DOHH2 (cell line): Measurements from ENCODE around the gene PPP1R26.

Experiments used
- H3F3A ChIP-seq: fragments of 200-600 bp; sonication (generic), shearing (Covaris generic); 2 replicates; pipeline ENCODE4 v1.6.0; 2016; ENCODE audit warnings: antibody characterized with exemption, mild to moderate bottlenecking; ENCODE audit not compliant: control insufficient read depth, insufficient read depth
- H3K27ac ChIP-seq: fragments of 200-600 bp; sonication (generic); 2 replicates; pipeline ENCODE4 v1.5.1; 2014; ENCODE audit warnings: low read depth, mild to moderate bottlenecking, low read length, moderate library complexity
- H3K27me3 ChIP-seq: fragments of 200-600 bp; sonication (generic); 2 replicates; pipeline ENCODE4 v1.6.1; 2014; ENCODE audit warnings: mild to moderate bottlenecking, low read length, mixed read lengths; ENCODE audit not compliant: control insufficient read depth
- H3K36me3 ChIP-seq: fragments of 200-600 bp; sonication (generic); 2 replicates; pipeline ENCODE4 v1.6.1; 2014; ENCODE audit warnings: mild to moderate bottlenecking, low read length, moderate library complexity, mixed read lengths; ENCODE audit not compliant: control insufficient read depth
- H3K4me1 ChIP-seq: fragments of 200-600 bp; sonication (generic); 2 replicates; pipeline ENCODE4 v1.6.1; 2014; ENCODE audit warnings: mild to moderate bottlenecking, low read length, mixed read lengths; ENCODE audit not compliant: control insufficient read depth
- H3K4me2 ChIP-seq: fragments of 200-600 bp; sonication (generic); 2 replicates; pipeline ENCODE4 v1.6.0; 2014; ENCODE audit warnings: mild to moderate bottlenecking, low read length, moderate library complexity
- H3K4me3 ChIP-seq: fragments of 200-600 bp; sonication (generic); 2 replicates; pipeline ENCODE4 v1.5.1; 2014; ENCODE audit warnings: mild to moderate bottlenecking, low read length, mixed read lengths
- H3K79me2 ChIP-seq: fragments of 200-600 bp; sonication (generic); 2 replicates; pipeline ENCODE4 v1.6.1; 2014; ENCODE audit warnings: mild to moderate bottlenecking, low read length, mixed read lengths; ENCODE audit not compliant: control insufficient read depth
- H3K9me2 ChIP-seq: fragments of 200-600 bp; sonication (generic); replicated peaks from 2 replicates; pipeline ENCODE4 v1.6.1; 2014; ENCODE audit warnings: mild to moderate bottlenecking, low read length, mixed read lengths; ENCODE audit not compliant: control insufficient read depth
- H3K9me3 ChIP-seq: fragments of 200-600 bp; sonication (generic); 2 replicates; pipeline ENCODE4 v1.6.1; 2014; ENCODE audit warnings: antibody characterized with exemption, low read length, mixed read lengths; ENCODE audit not compliant: control insufficient read depth, insufficient read depth
- H4K20me1 ChIP-seq: fragments of 200-600 bp; sonication (generic); 2 replicates; pipeline ENCODE4 v1.6.0; 2014; ENCODE audit warnings: low read depth, mild to moderate bottlenecking, antibody characterized with exemption, low read length, moderate library complexity; ENCODE audit not compliant: control insufficient read depth, insufficient read depth
- CTCF ChIP-seq: fragments of 200-600 bp; sonication (generic); IDR thresholded peaks from one replicate; pipeline ENCODE4 v1.5.1; 2014; ENCODE audit warnings: antibody characterized with exemption, mild to moderate bottlenecking, low read depth, low read length; ENCODE audit not compliant: poor library complexity, severe bottlenecking
- EZH2phosphoT487 ChIP-seq: fragments of 200-600 bp; sonication (generic); IDR thresholded peaks from 2 replicates; pipeline ENCODE4 v1.6.1; 2017; ENCODE audit warnings: borderline replicate concordance, mild to moderate bottlenecking, antibody characterized with exemption, low read length, moderate library complexity, mixed read lengths

PPP1R26 gene

GRCh38 chr9:135524130-135524861 lies 44.7 kb downstream of the PPP1R26 start:
- no peaks in the 10 kb centered on the region for H3K9me2 ChIP-seq
- no peaks in the 10 kb centered on the region for H3K79me2 ChIP-seq
- no peaks in the 10 kb centered on the region for H3K9me3 ChIP-seq
- no peak overlapping the region for H3K4me2 ChIP-seq
- TF ChIP-seq CTCF (no peak), EZH2phosphoT487 (no peak)
- H3F3A ChIP-seq, result no peaks in the 10 kb centered on the region
- no peaks in the 10 kb centered on the region for H3K36me3 ChIP-seq
- no peaks in the 10 kb centered on the region for H4K20me1 ChIP-seq
- H3K4me3 ChIP-seq, result no peak overlapping the region
- H3K27me3 ChIP-seq, result no peaks in the 10 kb centered on the region
- no peak overlapping the region for H3K27ac ChIP-seq
- no peaks in the 10 kb centered on the region for H3K4me1 ChIP-seq

GRCh38 chr9:135525241-135526088 lies 45.9 kb downstream of the PPP1R26 start:
- Histone ChIP-seq H3K27ac (no peak overlapping the region), H4K20me1 (no peaks in the 10 kb centered on the region), H3K4me2 (no peak overlapping the region), H3K4me3 (no peak overlapping the region), H3K36me3 (no peaks in the 10 kb centered on the region), H3K4me1 (no peaks in the 10 kb centered on the region), H3K27me3 (no peaks in the 10 kb centered on the region), H3K79me2 (no peaks in the 10 kb centered on the region), H3K9me3 (no peaks in the 10 kb centered on the region), H3K9me2 (no peaks in the 10 kb centered on the region), H3F3A (no peaks in the 10 kb centered on the region)
- TF ChIP-seq EZH2phosphoT487, result no peak
- no peak for TF ChIP-seq CTCF

- TF ChIP-seq EZH2phosphoT487 (no peak), CTCF (no peak)
- Histone ChIP-seq H3K9me2 (no peaks in the 10 kb centered on the region), H3K27ac (no peak overlapping the region), H3F3A (no peaks in the 10 kb centered on the region), H3K4me3 (no peak overlapping the region), H3K79me2 (no peaks in the 10 kb centered on the region), H3K4me2 (no peak overlapping the region), H4K20me1 (no peaks in the 10 kb centered on the region), H3K4me1 (no peaks in the 10 kb centered on the region), H3K27me3 (no peaks in the 10 kb centered on the region), H3K9me3 (no peaks in the 10 kb centered on the region), H3K36me3 (no peaks in the 10 kb centered on the region)
Measured at GRCh38 chr9:135526089-135526729, 46.6 kb downstream of the PPP1R26 start.
